ENCODE measurements around the gene KCNQ2.
A peak's percentile ranks its signal among the peaks of the same experiment; 100 is the strongest.
"Not testable (repeated sequence)": the region's sequence is repeated elsewhere in the genome, so short reads cannot be mapped to it uniquely, and the experiment has no call there.

The KCNQ2 gene

DNA sequence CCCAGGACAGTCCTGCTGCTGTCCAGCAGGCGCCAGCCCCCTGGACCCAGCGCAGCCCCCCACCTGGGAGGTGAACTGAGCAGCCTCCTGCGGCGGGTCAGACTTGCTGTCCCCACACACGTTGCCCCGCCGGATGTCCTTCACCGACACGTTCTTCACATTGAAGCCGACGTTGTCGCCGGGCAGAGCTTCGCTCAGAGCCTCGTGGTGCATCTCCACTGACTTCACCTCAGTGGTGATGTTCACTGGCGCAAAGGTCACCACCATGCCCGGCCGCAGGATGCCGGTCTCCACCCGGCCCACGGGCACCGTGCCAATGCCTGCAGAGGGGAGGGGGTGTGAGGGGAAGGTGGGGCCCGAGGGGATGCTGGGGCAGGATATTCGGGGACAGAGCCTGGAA is 18.0 kb upstream of the KCNQ2 start:
- DNase-seq (ENCODE audit: low spot score) = no peak

DNA sequence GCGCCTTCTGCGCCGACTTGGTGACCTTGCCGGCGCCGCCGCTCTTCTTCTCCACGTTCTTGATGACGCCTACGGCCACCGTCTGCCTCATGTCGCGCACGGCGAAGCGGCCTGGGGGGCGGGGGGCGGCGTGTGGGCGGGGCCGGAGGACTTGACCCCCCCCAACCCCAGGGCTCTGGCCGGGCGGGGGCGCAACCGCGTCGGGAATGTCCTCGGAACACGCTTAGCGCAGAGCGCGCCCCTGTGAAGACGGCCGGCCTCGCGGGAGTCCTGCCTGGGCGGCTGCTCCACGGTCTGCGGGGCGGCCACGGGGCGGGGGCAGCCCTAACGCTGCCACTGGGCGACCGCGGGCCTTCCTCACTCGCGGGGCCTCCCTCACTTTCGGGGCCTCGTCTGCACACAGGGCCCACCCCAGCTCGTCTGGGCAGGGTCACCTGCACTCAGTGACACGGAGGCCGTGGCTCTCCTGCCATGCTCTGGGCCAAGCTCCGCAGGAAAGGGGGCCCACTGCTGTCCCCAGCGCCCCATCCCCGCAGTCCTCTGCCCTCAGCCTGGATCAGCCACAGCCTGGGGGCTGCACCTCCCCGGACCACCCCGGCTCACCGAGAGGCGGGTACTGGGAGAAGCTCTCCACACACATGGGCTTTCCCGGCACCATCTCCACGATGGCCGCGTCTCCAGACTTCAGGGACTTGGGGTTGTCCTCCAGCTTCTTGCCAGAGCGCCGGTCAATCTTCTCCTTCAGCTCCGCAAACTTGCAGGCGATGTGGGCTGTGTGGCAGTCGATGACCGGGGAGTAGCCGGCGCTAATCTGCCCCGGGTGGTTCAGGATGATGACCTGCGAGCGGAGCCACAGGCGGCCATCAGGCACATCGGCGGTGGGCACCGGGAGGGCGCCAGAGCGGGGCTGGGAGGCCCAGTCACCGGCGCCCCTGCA is 16.1 kb upstream of the KCNQ2 start:
- no peak for DNase-seq (ENCODE audit: low spot score)

DNA sequence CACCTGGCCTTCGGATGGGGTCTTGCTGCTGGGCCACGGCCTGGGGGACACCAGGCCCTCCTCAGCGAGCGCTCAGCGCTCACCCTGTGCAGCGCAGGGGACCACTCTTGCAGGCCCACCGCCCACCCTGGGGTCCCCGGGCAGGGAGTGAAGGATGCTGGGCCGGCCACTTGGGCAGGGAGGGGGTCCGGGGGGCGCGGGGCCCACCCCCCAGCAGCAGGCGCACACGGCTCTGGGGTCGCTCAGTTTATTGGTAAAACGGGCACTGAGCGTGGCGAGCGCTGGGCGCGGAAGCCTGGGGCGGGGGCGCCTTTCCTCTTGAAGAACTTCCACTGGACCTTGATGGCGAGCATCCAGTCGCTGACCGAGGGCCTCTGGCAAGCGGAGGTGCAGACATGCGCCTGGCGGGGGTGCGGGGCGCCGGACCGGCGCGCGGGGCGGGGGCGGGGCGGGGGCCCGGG is 15.4 kb upstream of the KCNQ2 start:
- DNase-seq (ENCODE audit: low spot score) = no peak

DNA sequence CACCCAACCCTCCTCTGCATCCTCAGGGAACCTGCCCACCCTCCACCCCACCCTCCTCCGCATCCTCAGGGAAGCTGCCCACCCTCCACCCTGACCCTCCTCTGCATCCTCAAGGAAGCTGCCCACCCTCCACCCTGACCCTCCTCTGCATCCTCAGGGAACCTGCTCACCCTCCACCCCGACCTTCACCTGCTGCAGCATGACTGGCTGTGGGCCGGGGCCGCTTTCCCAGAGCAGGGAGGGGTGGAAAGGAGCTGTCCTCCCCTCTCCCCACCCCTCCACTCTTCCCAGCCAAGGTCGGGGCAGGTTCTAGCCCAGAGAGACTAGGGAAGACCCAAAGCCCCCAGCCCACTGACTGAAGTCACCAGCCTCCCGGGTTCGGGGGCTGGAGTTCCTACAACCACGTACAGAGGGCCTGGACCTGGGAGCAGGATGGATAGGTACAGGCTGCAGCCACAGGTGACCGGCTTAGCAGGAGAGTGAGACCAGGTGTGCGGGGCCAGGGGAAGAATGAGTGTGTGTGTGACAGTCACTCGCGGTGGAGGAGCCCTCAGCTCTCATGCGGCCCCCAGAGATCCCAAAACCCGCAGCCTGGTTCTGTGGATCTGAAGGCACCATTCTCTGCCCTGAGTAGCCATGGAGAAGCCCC is 14.8 kb upstream of the KCNQ2 start:
- DNase-seq (ENCODE audit: low spot score) = no peak

DNA sequence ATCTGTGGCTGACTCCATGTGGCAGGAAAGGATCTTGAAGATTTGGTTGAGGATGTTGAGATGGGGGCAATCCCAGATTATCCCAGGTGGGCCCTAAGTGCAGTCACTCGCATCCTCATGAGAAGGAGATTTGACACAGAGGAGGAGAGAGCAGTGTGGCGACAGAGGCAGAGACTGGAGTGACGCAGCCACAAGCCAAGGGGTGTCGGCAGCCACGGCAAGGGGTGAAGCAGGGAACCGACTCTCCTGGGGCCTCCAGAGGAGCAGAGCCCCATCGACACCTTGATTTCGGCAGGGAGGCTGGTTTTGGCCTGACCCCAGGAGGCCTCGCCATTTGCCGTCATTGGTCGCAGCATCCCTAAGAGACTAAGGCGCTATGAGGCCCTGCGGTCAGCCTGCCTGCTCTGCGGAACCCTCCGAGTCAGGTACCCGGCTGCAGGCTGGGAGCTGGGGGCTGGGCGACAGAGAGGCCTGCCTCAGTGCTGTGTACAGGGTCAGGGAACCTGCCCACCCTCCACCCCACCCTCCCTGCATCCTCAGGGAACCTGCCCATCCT is 13.9 kb upstream of the KCNQ2 start:
- no peak for DNase-seq (ENCODE audit: low spot score)

DNA sequence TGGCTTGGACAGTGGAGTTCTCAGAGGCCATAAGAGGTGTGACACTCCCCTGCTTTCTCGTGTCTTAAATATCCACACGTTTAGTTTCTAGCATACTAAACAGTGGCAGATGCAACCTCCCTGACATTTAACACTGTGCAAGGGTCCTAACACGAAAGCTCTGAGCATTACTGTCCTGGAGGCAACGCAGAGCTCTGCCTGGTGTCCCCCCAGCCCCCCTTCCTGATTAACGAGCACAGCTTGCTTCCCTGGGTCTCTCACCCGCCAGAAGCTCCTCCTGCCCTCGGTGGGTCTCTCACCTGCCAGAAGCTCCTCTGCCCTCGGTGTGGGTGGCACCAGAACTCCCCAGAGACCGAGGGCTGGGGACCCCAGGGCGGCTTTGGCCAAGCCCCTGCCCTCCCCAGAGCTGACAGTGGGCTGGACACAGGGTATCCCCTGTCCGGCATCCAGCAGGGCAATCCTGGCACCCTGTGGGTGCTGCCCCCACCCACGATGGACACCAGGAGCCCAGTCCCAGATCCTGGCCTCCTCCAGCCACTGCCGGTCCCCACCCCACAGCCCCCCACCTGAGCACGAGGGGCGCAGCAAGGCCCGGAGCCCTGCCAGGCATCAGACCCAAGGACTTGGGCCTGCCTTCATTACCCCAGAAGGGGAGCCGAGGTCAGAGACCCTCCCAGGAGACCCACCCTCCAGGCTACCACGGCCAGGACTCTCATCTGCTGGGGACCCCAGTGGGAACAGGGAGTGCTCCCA is 12.4 kb upstream of the KCNQ2 start:
- DNase-seq (ENCODE audit: low spot score) = no peak

DNA sequence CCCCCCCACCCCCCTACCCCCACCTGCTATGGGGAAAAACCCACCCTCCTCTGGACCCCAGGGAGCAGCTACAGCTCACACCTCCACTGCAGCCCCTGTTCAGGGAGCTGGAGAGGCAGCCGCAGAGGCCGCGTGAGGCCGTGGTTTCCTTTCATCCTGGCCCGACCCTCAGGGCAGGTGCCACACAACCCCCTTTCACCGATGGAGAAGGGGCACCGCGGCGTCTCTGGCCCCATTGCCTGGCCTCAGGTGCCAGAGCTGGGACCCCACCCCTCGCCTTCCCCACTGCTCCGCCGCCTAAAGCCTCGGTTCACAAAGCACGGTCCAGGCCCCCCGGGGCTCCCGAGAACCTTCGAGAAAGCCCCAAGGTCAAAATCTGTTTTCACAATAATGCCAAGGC is 11.8 kb upstream of the KCNQ2 start:
- no peak for DNase-seq (ENCODE audit: low spot score)

DNA sequence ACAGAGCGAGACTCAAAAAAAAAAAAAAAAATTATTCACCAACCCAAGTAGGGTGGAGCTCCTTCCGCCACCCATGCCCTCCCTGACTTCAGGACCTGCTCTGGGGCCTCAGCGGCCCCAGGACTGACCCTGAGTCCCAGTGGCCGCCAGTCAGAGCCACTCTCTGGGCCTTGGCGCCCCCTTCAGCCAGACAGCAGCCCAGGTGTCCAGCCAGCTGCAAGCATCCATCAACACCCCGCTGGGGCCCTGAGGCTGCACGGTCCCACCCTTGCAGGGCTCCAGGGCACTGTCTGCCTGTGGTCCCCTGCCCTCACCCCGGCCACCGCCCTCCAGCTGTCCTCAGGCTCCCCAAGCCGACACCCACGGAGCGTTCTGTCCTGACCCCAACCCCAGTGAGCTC is 11.4 kb upstream of the KCNQ2 start:
- DNase-seq (ENCODE audit: low spot score) = no peak

DNA sequence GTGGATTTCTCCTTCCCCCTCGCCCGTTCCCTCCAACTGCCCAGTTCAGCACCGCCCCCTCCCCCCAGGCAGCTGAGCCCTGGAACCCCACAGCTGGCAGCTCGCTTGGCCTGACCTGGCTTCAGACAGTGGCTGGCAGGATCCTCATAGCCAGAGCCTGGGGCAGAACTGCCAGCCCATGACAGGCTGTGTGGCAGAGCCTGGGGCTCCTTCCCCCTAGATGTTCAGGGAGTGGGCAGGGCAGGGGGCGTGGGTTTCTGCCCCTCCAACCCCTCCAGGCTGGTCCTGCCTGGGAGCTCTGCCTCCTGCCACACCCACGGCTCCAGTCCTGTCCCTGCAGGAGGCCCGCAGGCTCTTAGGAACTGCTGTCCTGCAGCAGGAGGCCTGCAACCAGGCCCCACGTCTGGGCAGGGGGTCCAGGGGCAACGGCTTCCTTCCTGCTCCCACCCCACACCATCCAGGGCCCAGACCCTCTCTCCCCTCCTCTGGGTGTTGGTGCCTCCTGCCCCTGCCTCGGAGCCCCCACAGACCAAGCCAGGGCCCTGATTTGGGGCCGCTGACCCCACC is 9.6 kb upstream of the KCNQ2 start:
- no peak for DNase-seq (ENCODE audit: low spot score)

DNA sequence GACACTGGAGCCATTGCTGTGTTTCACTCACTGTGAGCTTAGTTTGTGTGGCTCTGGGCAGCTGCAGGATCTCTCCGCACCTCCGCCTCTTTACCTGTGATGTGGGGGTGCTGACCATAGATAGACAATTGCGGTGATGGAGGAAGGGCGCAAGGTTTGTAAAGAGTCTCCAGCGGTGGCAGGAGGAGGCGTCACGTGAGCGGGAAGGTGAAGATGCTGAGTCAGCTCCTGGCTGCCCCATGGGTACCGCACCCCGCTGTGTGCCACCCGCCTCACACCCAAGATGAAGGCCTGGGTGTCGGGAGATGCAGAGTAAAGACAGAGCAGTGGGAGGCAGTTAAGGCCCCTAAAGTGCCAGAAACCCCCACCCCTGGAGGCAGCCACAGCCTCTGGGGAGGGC is 9.0 kb upstream of the KCNQ2 start:
- no peak for DNase-seq (ENCODE audit: low spot score)

DNA sequence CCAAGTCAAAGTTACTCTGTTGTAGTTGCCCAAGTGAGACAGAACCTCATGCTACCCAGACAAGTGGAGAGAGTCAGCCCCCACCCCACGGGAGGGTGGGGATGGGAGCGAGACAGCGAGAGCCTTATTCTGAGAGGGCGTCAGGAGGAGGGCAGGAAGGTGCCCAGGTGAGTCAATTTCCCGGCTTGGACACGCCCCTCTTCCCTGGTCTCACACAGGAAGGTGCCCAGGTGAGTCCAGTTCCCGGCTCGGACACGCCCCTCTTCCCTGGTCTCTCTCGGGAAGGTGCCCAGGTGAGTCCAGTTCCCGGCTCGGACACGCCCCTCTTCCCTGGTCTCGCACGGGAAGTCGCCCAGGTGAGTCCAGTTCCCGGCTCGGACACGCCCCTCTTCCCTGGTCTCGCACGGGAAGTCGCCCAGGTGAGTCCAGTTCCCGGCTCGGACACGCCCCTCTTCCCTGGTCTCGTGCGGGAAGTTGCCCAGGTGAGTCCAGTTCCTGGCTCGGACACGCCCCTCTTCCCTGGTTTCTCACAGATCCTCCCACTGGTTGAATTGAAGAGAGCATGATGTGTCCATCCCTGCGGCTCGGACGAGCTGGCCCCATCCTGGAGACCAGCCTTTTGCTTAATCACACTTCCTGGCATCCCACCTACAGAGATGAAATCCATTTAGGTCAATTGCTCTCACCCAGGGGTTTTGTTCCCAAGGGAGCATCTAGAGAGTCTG is 7.4 kb upstream of the KCNQ2 start:
- not testable (repeated sequence) for DNase-seq (ENCODE audit: low spot score)

DNA sequence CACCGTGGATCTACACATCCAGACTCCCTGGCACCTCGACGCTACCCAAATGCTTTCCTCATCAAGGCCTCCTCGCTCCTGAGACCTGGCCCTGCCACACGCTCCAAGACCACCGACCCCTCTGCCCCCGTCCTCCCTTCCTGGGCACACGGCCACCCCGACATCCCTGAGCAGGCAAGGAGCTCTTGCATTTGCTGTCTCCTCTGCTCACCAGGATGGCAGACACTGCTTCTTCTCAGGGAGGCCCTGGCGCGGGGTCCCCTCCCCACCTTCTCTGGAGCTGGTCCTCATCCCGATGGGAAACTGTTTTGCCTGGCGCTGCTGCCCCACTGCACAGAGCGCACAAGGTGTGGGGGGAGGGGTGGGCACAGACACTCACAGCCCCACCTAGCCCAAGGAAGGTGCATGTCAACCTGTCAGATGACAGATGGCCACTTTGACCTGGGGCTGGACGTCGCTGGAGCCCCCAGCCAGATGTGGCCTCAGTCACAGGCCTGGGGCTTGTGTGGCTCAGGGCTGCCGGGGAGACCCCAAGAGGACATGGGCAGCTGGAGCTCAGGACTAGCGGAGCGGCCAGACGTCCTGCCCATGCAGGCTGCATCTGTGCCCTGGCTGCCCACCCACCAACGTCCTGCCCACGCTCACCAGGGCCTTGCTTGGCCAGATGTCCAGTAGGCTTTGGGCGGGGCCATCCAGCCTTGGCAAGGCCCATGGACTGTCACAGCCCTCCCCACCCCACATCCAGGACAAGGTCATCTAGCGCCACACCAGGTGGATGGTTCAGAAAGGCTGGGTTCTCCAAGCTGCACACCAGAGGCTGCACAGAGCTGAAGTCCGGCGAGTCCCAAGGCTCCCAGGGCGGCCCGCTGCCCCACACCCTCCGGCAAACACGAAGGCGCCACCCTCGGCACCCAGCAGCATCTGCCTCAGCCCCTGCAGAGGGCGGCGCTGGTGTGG is 6.2 kb upstream of the KCNQ2 start:
- no peak for DNase-seq (ENCODE audit: low spot score)

DNA sequence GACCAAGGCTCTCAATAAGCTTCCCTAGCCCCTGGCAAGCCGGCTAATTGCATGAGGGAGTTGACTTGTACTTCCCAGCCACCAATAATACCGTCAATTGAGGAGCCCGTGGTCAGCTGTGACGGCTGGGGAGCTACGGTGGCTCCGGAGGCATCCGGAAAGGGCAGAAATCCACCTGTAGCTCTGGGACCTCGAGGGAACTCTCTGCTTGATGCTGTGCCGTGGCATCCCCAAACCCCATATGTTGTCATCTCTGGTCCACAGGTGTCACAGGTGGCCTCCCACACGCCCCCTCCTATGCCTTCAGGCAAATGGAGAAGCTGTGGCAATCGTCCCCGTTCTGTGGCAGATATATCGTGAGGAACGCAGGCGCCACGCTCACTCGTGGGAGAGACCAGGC is 5.5 kb upstream of the KCNQ2 start:
- DNase-seq (ENCODE audit: low spot score) = no peak

DNA sequence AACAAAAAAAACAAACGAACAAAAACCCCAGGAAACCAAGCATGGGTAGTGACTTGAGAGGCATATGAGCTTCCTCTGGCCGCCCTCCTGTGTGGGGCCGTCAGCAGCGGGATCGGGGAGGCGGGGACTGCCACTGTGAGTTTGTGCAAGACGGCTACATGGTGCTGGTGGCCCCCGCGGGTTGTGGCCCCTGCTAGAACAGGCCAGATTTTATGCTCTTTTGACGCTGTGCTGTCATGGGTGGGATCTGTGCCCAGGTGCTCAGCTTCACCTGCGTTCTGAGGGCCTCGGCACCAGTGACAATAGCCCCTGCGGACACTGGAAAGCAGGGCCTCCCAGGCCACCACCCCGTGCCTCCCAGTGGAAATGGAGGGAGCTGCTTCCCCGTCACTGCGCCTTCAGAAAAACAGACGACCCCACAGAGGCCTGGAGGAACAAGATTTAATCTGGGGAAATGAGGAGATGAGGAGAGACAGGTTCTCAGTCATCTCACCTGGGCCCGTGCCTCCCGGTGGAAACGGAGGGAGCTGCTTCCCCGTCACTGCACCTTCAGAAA is 4.7 kb upstream of the KCNQ2 start:
- no peak for DNase-seq (ENCODE audit: low spot score)

DNA sequence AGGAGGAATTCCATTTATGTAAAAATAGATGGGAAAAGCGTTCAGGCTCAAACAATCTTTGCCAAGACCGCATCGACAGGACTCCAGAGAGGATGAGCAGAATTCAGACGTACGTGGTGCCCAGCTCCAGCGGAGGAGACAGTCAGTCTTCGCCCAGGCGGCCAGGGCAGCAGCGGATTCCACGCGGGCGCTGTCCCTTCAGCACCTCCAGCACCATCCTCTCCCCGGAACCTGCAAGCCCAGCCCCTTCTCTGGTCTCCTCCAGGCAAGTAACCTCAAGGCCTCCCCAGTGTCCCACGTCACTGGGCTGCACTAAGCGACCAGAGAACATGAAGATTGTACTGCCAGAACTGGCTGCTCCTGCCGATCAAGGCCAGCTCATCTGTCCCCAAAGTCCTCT is 2.8 kb upstream of the KCNQ2 start:
- DNase-seq (ENCODE audit: low spot score) = peak; percentile 50

DNA sequence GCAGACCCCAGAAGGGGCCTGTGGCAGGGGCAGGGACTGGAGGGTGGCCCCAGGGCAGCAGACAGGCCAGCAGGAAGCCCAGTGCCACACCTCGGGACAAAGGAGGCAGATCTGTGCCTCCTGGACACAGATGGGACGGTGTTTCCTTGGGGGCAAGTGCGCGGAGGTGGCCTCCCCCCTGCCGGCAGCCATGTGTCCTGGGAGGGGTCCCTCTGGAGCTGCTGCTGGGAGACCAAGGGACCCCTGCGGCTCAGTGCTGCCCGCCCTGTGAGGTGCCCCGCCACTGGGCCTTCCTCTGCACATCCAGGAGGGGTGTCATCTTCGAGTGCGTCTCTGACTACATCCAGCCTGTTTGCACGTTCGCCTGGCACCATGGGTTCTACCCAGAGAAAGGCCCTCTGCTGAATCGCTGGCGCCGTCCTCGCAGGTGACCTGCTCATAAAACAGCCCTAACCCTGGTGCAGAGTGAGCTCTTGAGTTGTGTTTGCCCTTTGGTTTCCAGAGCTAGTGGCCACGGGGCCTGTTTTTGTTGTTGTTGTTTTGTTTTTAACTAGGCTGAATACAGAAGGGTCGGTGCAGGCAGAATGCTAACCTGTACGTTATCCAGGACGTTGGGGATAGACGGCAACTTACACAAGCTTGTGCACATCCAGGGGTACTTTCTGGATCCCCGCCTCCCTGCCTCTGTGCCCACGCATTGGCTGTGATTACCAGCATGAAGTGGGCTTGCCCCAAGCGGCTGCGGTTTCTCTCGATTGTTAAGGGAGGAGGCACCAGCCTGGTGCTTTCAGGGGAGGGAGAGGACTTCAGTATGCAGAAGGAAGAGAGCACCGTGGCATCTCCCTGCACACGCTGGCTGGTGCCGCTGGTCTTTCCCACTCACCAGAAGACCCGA is 1.3 kb upstream of the KCNQ2 start:
- no peak for DNase-seq (ENCODE audit: low spot score)

DNA sequence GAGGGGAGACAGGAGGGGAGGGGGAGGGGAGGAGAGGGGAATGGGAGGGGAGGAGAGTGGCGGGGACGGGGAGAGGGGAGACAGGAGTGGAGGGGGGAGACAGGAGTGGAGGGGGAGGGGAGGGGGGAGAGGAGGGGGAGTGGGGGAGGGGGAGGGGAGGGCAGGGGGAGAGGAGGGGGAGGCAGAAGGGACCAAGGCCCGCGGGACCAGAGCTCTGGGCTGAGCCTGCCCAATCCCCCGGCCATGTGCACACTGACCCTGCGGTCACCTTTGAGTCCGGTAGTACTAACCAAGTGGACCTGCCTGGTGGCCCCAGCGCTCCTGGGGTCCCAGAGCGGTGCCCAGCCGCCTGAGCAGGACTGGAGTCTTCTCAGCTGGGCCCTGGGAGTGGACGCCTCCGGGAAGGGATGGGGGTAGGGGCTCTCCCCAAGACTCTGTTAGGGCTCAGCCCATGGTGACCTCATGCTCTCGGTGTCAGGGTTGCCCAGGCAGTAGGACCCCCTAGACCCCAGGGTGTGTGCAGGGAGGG is 471 bp upstream of the KCNQ2 start:
- DNase-seq (ENCODE audit: low spot score) = no peak

DNA sequence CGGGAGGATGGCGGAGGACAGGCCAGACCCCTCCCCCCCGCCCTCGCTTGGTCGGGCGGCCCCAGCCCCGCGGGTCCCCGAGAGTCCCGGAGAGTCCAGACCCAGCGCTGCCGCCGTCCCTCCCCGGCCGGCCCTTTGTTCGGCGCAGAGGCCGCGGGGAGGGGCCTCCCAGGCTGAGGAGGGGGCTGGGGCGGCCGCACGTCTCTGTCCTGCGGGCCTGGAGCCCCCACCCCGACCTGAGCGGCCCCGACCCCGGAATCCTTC is 806 bp downstream of the KCNQ2 start:
- DNase-seq (ENCODE audit: low spot score) = no peak
